Measurements from ENCODE around the gene EPS15.

GRCh38 chr1:51445351-51446090, 73.5 kb downstream of the EPS15 start:
- TF ChIP-seq CHCHD3 (CRISPR knock-in tag; IDR thresholded peaks at IDR 0.05) (no peak), POLR2A (IDR thresholded peaks at IDR 0.05; ENCODE audit: insufficient read depth in 1 of 2, low read depth in 2 of 2, low read length in 2 of 2) (no peak), ZNF329 (CRISPR knock-in tag; IDR thresholded peaks at IDR 0.05; ENCODE audit: low read depth) (no peak), SUZ12 (IDR thresholded peaks at IDR 0.05; ENCODE audit: low read depth, low read length) (no peak), CREB1 (IDR thresholded peaks at IDR 0.05) (no peak), CREB1 (CRISPR knock-in tag; IDR thresholded peaks at IDR 0.05) (no peak), ZFP37 (CRISPR knock-in tag; IDR thresholded peaks at IDR 0.05; ENCODE audit: borderline replicate concordance) (no peak), MAFF (IDR thresholded peaks at IDR 0.05; ENCODE audit: low read depth, low read length) (no peak), GATAD2A (CRISPR knock-in tag; IDR thresholded peaks at IDR 0.05) (no peak), CTCF (CRISPR knock-in tag; IDR thresholded peaks at IDR 0.05) (no peak), HDAC1 (CRISPR knock-in tag; IDR thresholded peaks at IDR 0.05) (no peak), RAD21 (CRISPR knock-in tag; IDR thresholded peaks at IDR 0.05) (no peak)
